ENCODE results near the gene COMMD3.

The COMMD3 gene

DNA sequence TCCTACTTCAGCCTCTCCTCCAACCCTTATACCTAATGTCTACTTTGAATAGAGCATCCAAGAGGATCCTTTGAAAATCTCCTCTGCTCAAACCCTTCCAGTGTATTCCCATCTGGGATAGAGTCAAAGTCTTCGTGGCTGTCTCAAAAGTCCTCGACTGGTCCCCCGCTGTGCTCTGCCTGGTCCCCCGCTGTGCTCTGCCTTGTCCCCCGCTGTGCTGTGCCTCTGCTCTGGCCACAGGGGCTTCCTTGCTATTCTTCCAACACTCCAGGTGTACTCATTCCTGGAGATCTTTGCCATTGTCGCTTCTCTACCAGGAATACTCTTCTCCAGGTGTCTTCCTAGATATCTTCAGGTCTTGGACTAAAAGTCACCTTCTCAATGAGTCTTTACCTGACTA lies 36.1 kb upstream of the COMMD3 start:
- Histone ChIP-seq H3K36me3 (replicated peaks in 1 of 2; ENCODE audit: control insufficient read depth in 2 of 2, insufficient read depth in 2 of 2, low read length in 2 of 2) (no peaks in the 10 kb centered on the region), H4K8ac (ENCODE audit: low read depth, low read length) (no peak overlapping the region), H3K27me3 (ENCODE audit: control insufficient read depth in 3 of 3, insufficient read depth in 3 of 3, low read depth in 1 of 3, low read length in 3 of 3) (peaks cover 0 to 8% (median 2%) of the 10 kb centered on the region in 3 experiments), H3K27ac (replicated peaks; ENCODE audit: low read length) (no peak overlapping the region), H2BK12ac (ENCODE audit: low read length) (no peak overlapping the region), H3K4me2 (ENCODE audit: insufficient read depth, low read length, poor library complexity, severe bottlenecking) (no peak overlapping the region), H3K9ac (ENCODE audit: low read depth, low read length, poor library complexity) (no peak overlapping the region), H3K23ac (ENCODE audit: low read depth, low read length, poor library complexity) (no peak overlapping the region), H3K18ac (ENCODE audit: low read length) (no peak overlapping the region), H2BK120ac (ENCODE audit: low read depth, low read length) (no peak overlapping the region), H3K14ac (ENCODE audit: low read length) (no peak overlapping the region), H3K4me1 (ENCODE audit: control insufficient read depth in 2 of 2, insufficient read depth in 1 of 2, low read depth in 1 of 2, low read length in 2 of 2) (no peaks in the 10 kb centered on the region), H2BK15ac (ENCODE audit: low read length) (no peak overlapping the region), H2AK5ac (ENCODE audit: low read depth, low read length) (no peak overlapping the region), H3K4me3 (ENCODE audit: low read length in 2 of 2) (no peak overlapping the region), H3K9me3 (replicated peaks in 1 of 2; ENCODE audit: control insufficient read depth in 2 of 2, insufficient read depth in 1 of 2, low read depth in 1 of 2, low read length in 2 of 2) (no peaks in the 10 kb centered on the region), H4K91ac (ENCODE audit: low read depth, low read length, poor library complexity) (no peak overlapping the region), H2AFZ (ENCODE audit: low read length) (no peak overlapping the region), H2BK5ac (ENCODE audit: low read length) (no peak overlapping the region), H3K4ac (ENCODE audit: low read length) (no peak overlapping the region), H3K79me1 (ENCODE audit: low read depth, low read length) (no peaks in the 10 kb centered on the region)
- WGBS, 2 donors (ENCODE audit: extremely low coverage in 2 of 2, insufficient read length in 2 of 2, insufficient replicate concordance in 1 of 2): no CpG with 5 or more reads among the region's 6 CpGs
- DNase-seq (ENCODE audit: low spot score): no peak

DNA sequence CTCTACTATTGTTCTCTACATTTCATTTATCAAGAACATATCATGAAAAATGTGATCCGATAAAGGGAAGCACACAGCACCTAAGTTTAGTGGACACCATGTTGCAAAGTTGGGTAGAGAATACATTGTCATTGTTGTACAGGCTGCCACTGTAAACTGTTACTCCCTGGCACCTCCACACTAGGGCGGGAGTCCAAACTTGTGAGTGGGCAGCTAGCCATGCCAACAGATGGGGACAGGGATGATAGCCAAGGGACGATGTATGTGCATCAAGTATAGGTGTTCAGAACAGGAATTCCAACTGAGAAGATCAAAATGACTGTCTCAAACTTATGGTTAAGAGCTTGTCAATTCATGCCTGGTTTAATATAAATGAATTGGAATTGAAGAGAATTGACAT lies 31.1 kb upstream of the COMMD3 start:
- Histone ChIP-seq H3K79me1 (ENCODE audit: low read depth, low read length) (no peaks in the 10 kb centered on the region), H3K27me3 (ENCODE audit: control insufficient read depth in 3 of 3, insufficient read depth in 3 of 3, low read depth in 1 of 3, low read length in 3 of 3) (no peaks in the 10 kb centered on the region), H3K36me3 (replicated peaks in 1 of 2; ENCODE audit: control insufficient read depth in 2 of 2, insufficient read depth in 2 of 2, low read length in 2 of 2) (no peaks in the 10 kb centered on the region), H3K23ac (ENCODE audit: low read depth, low read length, poor library complexity) (no peak overlapping the region), H3K4me1 (ENCODE audit: control insufficient read depth in 2 of 2, insufficient read depth in 1 of 2, low read depth in 1 of 2, low read length in 2 of 2) (no peaks in the 10 kb centered on the region), H4K91ac (ENCODE audit: low read depth, low read length, poor library complexity) (peak overlapping the region; percentile 95), H2AFZ (ENCODE audit: low read length) (no peak overlapping the region), H4K8ac (ENCODE audit: low read depth, low read length) (no peak overlapping the region), H2BK5ac (ENCODE audit: low read length) (no peak overlapping the region), H3K4me2 (ENCODE audit: insufficient read depth, low read length, poor library complexity, severe bottlenecking) (no peak overlapping the region), H2AK5ac (ENCODE audit: low read depth, low read length) (no peak overlapping the region), H3K27ac (replicated peaks; ENCODE audit: low read length) (no peak overlapping the region), H3K4me3 (ENCODE audit: low read length in 2 of 2) (no peak overlapping the region), H3K14ac (ENCODE audit: low read length) (no peak overlapping the region), H2BK15ac (ENCODE audit: low read length) (no peak overlapping the region), H3K18ac (ENCODE audit: low read length) (no peak overlapping the region), H3K4ac (ENCODE audit: low read length) (no peak overlapping the region), H3K9ac (ENCODE audit: low read depth, low read length, poor library complexity) (no peak overlapping the region), H2BK120ac (ENCODE audit: low read depth, low read length) (no peak overlapping the region), H3K9me3 (replicated peaks in 1 of 2; ENCODE audit: control insufficient read depth in 2 of 2, insufficient read depth in 1 of 2, low read depth in 1 of 2, low read length in 2 of 2) (no peaks in the 10 kb centered on the region), H2BK12ac (ENCODE audit: low read length) (no peak overlapping the region)
- WGBS, 2 donors (ENCODE audit: extremely low coverage in 2 of 2, insufficient read length in 2 of 2, insufficient replicate concordance in 1 of 2): no CpG with 5 or more reads among the region's 3 CpGs
- DNase-seq (ENCODE audit: low spot score): no peak

DNA sequence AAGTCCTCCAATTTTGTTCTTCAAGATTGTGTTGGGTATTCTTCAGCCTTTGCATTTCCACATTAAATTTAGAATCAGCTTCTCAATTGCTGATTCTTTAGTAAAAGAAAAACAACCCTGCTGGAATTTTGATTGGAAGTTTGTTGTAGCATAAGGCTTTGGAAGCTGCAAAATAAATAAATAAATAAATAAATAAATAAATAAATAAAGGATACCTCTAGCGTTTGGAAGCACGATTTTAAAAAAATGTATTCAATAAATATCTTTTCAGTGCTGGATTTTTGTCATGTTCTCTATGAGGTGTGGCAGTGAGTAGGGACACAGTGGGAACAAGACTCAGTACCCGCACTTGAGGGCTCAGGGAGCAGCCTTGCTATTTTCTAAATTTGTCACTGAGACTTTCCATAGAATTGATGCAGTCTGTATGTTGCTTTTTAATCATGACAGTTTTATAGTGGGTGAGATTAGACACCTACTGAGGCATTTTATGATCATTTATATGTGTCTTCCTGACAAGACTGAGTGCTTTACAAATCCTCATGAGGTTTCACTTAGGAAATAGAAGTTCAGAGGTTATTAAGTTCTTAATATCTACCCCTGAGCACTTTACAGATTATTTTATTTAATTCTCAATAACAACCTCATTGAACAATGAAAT lies 22.3 kb upstream of the COMMD3 start:
- H3K9me3 ChIP-seq (replicated peaks in 1 of 2; ENCODE audit: control insufficient read depth in 2 of 2, insufficient read depth in 1 of 2, low read depth in 1 of 2, low read length in 2 of 2): no peaks in the 10 kb centered on the region
- H2BK5ac ChIP-seq (ENCODE audit: low read length): no peak overlapping the region
- no peaks in the 10 kb centered on the region for H3K4me1 ChIP-seq (ENCODE audit: control insufficient read depth in 2 of 2, insufficient read depth in 1 of 2, low read depth in 1 of 2, low read length in 2 of 2)
- no peak overlapping the region for H3K27ac ChIP-seq (replicated peaks; ENCODE audit: low read length)
- H3K36me3 ChIP-seq (replicated peaks in 1 of 2; ENCODE audit: control insufficient read depth in 2 of 2, insufficient read depth in 2 of 2, low read length in 2 of 2): no peaks in the 10 kb centered on the region
- DNase-seq (ENCODE audit: low spot score): no peak
- no peak overlapping the region for H4K91ac ChIP-seq (ENCODE audit: low read depth, low read length, poor library complexity)
- no peak overlapping the region for H2AK5ac ChIP-seq (ENCODE audit: low read depth, low read length)
- no peaks in the 10 kb centered on the region for H3K79me1 ChIP-seq (ENCODE audit: low read depth, low read length)
- H2AFZ ChIP-seq (ENCODE audit: low read length): no peak overlapping the region
- H2BK12ac ChIP-seq (ENCODE audit: low read length): no peak overlapping the region
- no peak overlapping the region for H3K18ac ChIP-seq (ENCODE audit: low read length)
- no peak overlapping the region for H3K14ac ChIP-seq (ENCODE audit: low read length)
- H3K4me3 ChIP-seq (ENCODE audit: low read length in 2 of 2): no peak overlapping the region
- H4K8ac ChIP-seq (ENCODE audit: low read depth, low read length): no peak overlapping the region
- H2BK15ac ChIP-seq (ENCODE audit: low read length): no peak overlapping the region
- H2BK120ac ChIP-seq (ENCODE audit: low read depth, low read length): no peak overlapping the region
- H3K23ac ChIP-seq (ENCODE audit: low read depth, low read length, poor library complexity): no peak overlapping the region
- peaks cover 0 to 4% (median 0%) of the 10 kb centered on the region in 3 experiments for H3K27me3 ChIP-seq (ENCODE audit: control insufficient read depth in 3 of 3, insufficient read depth in 3 of 3, low read depth in 1 of 3, low read length in 3 of 3)
- no CpG with 5 or more reads among the region's 3 CpGs for WGBS, 2 donors (ENCODE audit: extremely low coverage in 2 of 2, insufficient read length in 2 of 2, insufficient replicate concordance in 1 of 2)
- no peak overlapping the region for H3K4ac ChIP-seq (ENCODE audit: low read length)
- no peak overlapping the region for H3K4me2 ChIP-seq (ENCODE audit: insufficient read depth, low read length, poor library complexity, severe bottlenecking)
- no peak overlapping the region for H3K9ac ChIP-seq (ENCODE audit: low read depth, low read length, poor library complexity)

DNA sequence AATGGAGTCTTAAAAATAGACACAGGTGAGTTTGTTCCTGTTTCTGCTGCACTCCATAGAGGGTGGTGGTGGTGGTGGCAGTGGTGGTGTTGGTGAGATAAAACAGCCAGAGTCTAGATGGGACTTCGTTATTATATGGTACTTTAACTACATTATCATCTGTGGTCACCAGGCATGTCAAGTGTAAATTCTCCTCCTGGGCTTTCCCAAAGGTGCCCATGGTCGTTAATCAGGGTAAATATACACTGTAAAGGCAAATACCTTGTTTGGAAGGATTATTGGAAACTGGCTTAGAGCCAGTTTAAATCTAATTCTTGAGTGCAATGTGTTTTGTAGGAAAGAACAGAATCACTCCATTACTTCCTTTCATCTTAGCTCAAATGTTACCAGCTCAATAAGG lies 21.5 kb upstream of the COMMD3 start:
- Histone ChIP-seq H3K27ac (replicated peaks; ENCODE audit: low read length) (no peak overlapping the region), H2BK5ac (ENCODE audit: low read length) (no peak overlapping the region), H3K4me1 (ENCODE audit: control insufficient read depth in 2 of 2, insufficient read depth in 1 of 2, low read depth in 1 of 2, low read length in 2 of 2) (no peaks in the 10 kb centered on the region), H4K91ac (ENCODE audit: low read depth, low read length, poor library complexity) (no peak overlapping the region), H3K23ac (ENCODE audit: low read depth, low read length, poor library complexity) (no peak overlapping the region), H2AFZ (ENCODE audit: low read length) (no peak overlapping the region), H4K8ac (ENCODE audit: low read depth, low read length) (no peak overlapping the region), H3K18ac (ENCODE audit: low read length) (no peak overlapping the region), H2BK15ac (ENCODE audit: low read length) (no peak overlapping the region), H3K36me3 (replicated peaks in 1 of 2; ENCODE audit: control insufficient read depth in 2 of 2, insufficient read depth in 2 of 2, low read length in 2 of 2) (no peaks in the 10 kb centered on the region), H3K27me3 (ENCODE audit: control insufficient read depth in 3 of 3, insufficient read depth in 3 of 3, low read depth in 1 of 3, low read length in 3 of 3) (peaks cover 0 to 4% (median 0%) of the 10 kb centered on the region in 3 experiments), H2BK12ac (ENCODE audit: low read length) (no peak overlapping the region), H3K4me2 (ENCODE audit: insufficient read depth, low read length, poor library complexity, severe bottlenecking) (no peak overlapping the region), H3K9me3 (replicated peaks in 1 of 2; ENCODE audit: control insufficient read depth in 2 of 2, insufficient read depth in 1 of 2, low read depth in 1 of 2, low read length in 2 of 2) (no peaks in the 10 kb centered on the region), H3K79me1 (ENCODE audit: low read depth, low read length) (no peaks in the 10 kb centered on the region), H2BK120ac (ENCODE audit: low read depth, low read length) (no peak overlapping the region), H3K9ac (ENCODE audit: low read depth, low read length, poor library complexity) (no peak overlapping the region), H3K14ac (ENCODE audit: low read length) (no peak overlapping the region), H3K4ac (ENCODE audit: low read length) (no peak overlapping the region), H2AK5ac (ENCODE audit: low read depth, low read length) (no peak overlapping the region), H3K4me3 (ENCODE audit: low read length in 2 of 2) (no peak overlapping the region)
- WGBS, 2 donors (ENCODE audit: extremely low coverage in 2 of 2, insufficient read length in 2 of 2, insufficient replicate concordance in 1 of 2): no CpG with 5 or more reads among the region's 2 CpGs
- DNase-seq (ENCODE audit: low spot score): no peak

Measured in neuronal stem cell (in vitro differentiated cells).